ENCODE measurements around the gene KCTD10.

GRCh38 chr12:109423392-109423791, 53.7 kb downstream of the KCTD10 start:
- no peak for TF ChIP-seq TAF1 (IDR thresholded peaks at IDR 0.05; ENCODE audit: borderline replicate concordance, insufficient read depth, low read length)
- TF ChIP-seq POLR2AphosphoS5 (IDR thresholded peaks at IDR 0.05; ENCODE audit: low read depth, low read length) = no peak
- TF ChIP-seq REST (IDR thresholded peaks at IDR 0.05; ENCODE audit: insufficient read depth in 1 of 2, low read depth in 2 of 2, low read length in 2 of 2) = no peak

Measured in PFSK-1 (cell line).